ENCODE data around the gene COL13A1.

DNA sequence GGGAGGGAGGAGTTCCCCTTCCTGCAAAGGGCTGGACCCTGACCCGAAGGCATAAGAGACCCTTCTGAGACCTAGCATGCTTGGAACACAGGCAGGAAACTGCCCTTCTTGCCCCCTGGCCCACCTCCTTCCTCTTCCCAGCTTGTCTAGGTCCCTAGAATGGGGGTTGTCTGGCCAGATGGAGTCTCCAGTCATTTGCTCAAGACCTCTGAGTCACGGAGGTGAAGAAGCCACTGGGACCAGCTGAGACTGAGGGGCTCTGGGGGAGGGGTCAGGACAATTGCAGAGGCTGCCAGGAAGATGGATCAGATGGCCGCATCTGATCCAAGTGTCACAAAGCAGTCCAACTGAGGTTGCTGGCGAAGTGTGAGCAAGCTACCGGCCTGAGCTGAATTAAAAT, 46.2 kb downstream of the COL13A1 start:
- TF ChIP-seq POLR2A (IDR thresholded peaks at IDR 0.05) (no peak), POLR2AphosphoS5 (IDR thresholded peaks at IDR 0.05) (no peak)
